Stimulated activated CD8-positive, alpha-beta memory T cell treated with anti-CD3 and anti-CD28 coated beads, Interleukin-12 subunit alpha, Interleukin-12 subunit beta, amount 100 ng/mL, for 1 hour (primary cell): ENCODE measurements around the gene FAM136A.
A peak's percentile ranks its signal among the peaks of the same experiment; 100 is the strongest.
"Not testable (repeated sequence)": the region's sequence is repeated elsewhere in the genome, so short reads cannot be mapped to it uniquely, and the experiment has no call there.

Experiments used
- DNase-seq: peaks from one replicate; pipeline ENCODE4 v3.0.0-alpha.2; 2020; ENCODE audit warnings: low read depth

FAM136A gene

GRCh38 chr2:70297828-70298227 lies 4.0 kb downstream of the FAM136A start:
- not testable (repeated sequence) for DNase-seq

- no peak for DNase-seq
Measured at GRCh38 chr2:70283500-70284191, 18.2 kb downstream of the FAM136A start.

GRCh38 chr2:70282439-70282838 lies 19.4 kb downstream of the FAM136A start:
- no peak for DNase-seq

DNA sequence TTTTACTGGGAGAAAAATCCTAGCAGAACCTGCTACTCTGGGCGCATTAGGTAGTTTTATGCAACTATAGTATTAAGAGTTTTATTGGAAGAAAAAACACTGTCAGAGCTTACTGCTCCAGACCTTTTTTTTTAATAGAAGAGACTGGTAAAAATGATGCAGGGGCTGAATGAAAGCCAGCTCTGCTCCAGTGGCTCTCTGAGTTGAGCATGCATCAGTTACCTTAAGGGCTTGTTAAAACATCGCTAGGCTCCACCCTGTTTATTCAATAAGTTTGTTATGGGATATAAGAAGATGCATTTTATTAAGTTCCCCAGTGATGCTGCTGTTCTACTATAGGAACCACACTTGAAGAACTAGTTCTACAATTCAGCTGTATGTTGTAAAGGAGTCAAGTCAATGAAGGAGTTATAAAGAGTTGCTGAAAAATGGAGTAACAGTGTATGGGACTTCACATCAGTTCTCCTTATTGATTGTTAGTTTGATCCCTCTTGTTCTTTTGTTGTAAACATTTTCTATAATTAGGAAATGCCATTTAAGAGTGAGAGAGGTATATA lies 21.5 kb downstream of the FAM136A start:
- DNase-seq = no peak

DNA sequence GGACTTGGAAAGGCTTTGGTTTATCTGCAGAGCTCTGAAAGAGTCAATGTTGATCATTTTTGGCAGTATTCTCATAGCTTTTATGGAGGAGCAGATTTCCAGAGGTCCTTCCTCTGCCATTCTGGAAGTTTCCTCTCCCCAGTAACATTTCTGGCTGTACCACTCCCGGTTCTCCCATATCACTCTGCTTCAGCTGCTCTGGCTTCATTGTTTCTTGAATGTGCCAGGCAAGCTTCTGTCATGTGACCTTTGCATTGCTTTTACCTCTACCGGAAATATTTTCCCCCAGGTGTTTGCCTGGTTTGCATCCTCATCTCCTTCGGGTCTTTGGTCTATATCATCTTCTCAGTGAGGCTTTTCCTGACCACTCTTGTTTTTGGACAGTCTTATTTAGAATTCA lies 31.5 kb downstream of the FAM136A start:
- no peak for DNase-seq

- DNase-seq = not testable (repeated sequence)
Measured at GRCh38 chr2:70269422-70270302, 32.2 kb downstream of the FAM136A start.

- DNase-seq = not testable (repeated sequence)
Measured at GRCh38 chr2:70266925-70267324, 34.9 kb downstream of the FAM136A start.

- DNase-seq = no peak
Measured at GRCh38 chr2:70261501-70261900, 40.4 kb downstream of the FAM136A start.

DNA sequence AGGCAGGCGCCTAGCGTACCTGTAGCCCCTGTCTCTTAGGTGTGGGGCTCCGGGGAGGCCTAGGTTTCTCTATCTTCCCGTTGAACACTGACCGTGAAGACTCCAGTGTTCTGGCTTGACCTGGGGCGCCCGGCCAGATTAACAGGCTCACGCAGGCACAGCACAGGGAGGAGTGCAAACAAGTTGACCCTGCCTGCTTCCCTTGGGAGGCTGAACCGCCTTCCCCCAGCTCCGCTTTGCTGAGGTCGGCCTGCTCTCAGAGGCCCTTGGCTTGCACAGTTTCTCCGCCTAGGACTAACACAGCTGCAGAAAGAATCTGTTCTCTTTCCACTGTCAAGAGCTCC lies 43.4 kb downstream of the FAM136A start:
- DNase-seq = no peak

DNA sequence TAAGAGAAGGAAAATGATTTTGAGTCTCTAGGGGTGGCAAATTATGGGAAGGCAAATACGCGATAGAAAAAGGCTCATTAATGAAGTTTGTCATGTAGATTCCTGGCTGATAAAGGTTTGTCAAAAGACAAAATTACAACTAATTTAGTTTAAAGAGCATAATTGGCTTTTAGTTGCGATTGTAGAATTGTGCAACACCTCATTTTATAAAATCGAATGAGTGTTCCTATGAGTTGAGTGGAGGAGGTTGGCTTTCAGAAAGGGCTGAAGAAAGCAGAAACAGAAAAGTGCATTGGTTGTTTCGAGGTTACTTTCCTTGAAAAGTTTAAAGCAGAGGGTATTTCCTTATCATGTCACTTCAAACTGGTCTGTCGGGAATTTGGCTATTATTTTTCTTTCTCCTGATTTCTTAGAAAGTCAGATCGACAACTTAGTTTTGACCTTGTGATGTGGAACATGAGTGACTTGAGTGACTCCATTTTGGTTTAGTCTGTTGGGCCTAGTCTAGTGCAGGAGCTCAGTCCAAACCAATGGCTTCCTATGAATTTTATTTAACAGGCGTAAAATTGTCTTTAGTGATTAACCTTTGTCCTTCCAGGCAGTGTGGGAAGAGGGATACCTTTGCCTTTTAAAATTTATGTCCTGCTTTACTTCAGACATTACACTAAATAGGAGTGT lies 46.1 kb downstream of the FAM136A start:
- DNase-seq = no peak

- no peak for DNase-seq
Measured at GRCh38 chr2:70250434-70250833, 51.4 kb downstream of the FAM136A start.

DNA sequence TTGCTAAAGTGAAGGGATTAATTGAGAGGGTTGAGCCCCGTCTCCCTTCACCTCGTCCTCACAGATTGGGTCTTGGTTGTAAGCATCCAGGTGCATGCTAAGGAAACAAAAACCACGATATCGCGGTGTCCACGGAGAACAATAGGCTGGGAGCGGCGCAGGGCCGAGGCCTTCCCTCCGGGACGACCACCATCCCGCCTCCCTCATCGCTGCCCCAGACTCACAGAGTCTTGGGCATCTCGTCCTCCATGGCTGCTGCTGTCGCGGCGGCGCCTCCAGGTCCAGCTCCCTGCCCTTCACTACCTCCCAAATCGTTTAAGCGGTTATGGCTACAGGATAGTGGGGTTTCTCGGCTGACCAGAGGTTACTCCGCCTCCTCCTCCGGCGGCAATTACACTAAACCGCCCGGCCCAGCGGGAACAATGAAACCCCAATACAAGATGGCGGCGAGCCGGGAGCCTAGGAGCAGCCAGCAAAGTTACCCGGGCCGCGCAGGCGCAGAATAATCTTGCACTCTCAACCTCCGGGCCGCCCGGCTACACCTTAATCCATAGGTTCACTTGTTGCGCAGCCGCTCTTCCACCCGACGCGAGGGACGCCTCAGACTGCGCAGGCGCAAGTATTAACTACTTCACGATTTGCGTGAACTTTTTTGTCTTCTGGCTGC lies 53.6 kb downstream of the FAM136A start, which contains the start of gene TIA1:
TIA1 (minus strand) TSS at position 448 of the 667 bp plus-strand sequence; CDS start at position 250, 198 bp downstream.
- peak; percentile 100 for DNase-seq

GRCh38 chr2:70247364-70248180 lies 54.3 kb downstream of the FAM136A start:
- no peak for DNase-seq
